CMK (cell line): ENCODE results near the gene RAET1E.
"Not testable (repeated sequence)": the region's sequence is repeated elsewhere in the genome, so short reads cannot be mapped to it uniquely, and the experiment has no call there.

ENCODE experiments used
- DNase-seq: peaks from one replicate; pipeline ENCODE4 v3.0.0-alpha.2; 2010; ENCODE audit warnings: low read depth

The RAET1E gene

DNA sequence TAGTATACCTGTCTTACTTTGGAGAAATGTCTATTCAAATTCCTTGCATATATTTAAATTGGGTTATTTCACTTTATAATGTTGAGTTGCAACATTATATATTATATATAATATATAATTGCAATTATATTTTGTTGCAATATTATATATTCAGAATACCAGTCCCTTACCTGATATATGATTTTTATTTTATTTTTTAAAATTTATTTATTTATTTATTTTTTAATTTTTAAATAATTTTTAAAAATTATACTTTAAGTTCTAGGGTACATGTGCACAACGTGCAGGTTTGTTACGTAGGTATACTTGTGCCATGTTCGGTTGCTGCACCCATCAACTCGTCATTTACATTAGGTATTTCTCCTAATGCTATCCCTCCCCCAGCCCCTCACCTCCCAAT, 29.1 kb upstream of the RAET1E start:
- not testable (repeated sequence) for DNase-seq

DNA sequence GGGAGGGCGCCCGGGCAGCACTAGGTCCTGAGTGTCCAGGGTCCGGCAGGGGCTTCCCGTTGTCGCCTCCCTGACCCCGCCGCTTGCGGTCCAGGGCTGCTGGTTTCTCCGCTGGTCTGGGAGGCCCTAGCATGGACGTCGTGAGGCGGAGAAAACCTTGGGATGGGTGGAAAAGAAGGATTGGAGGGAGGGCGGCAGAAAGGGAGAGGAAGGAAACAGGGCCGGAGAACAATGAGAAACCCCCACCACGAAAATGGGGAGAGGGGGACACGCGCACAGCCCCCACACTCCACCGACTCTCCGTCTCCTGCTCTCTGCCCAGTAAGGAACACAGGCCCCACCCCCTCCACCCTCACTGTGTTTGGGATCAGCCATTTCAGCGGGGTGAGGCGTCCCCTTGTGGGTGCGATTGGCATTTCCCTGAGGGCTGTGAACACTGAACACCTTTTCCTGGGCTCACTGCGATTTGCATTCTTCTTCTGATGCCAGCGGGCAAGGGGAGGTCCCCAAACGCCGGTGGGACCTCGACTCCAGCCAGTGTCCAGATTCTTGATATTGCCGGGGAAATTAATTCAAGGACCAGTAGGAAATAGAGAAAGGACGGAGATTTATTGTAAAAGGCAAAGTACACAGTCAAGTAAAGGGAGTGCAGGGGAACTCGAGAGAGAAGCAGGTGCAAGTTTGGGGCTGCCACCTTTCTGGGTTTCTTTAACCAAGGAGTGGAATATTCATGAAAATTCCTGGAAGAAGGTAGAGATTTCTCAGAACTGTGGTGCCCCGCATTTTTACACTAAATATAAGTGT, 28.3 kb upstream of the RAET1E start:
- DNase-seq = peak; percentile 38

DNA sequence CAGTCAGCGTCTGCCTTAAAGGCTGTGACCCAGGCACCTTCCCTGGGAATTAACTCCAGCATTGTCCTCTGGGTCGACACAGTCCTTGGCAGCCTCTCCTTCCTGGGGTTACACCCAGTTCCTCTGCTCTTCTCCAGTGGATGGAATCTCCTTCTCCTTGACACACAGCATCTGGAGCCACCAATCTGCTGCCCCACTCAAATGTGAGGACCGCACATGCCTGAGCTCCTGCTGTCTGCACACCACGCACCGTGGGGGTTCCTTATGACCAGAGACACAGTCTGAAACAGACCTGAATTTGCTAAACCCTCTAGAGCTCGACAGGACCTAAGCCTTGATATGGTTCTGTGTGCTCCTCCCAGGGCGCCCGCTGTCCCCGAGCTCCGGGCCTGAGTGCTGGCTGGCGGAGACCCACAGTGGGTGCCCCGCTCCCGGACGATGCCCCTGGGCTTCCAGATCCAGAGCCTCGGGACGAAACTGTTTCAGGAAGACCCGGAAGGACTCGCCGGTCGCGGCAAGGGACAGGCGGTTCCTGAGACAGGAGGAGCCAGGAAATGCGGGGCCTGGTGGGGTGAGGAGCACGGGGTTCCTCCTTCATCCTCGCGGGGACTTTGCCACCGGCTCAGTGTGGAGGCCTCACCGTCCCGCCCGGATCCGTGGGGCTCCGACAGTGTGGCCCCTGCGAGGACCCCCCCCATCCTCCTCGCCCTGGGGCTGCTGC, 27.5 kb upstream of the RAET1E start:
- peak; percentile 14 for DNase-seq

DNA sequence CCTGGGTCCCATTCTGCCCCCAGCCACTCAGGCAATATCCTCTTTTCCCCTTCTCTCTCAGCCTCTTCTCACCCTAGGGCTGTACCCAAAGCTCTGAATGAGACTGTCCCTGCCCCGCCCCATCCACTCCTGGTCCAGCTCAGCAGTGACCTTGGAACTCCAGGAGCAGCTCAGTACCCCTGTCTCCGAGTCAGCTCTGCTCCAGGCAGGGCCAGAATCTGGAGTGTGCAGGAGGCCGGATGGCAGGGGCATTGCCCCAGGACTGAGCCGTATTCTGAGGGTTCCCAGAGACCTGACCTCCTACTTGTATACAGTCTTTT, 27.0 kb upstream of the RAET1E start:
- no peak for DNase-seq

DNA sequence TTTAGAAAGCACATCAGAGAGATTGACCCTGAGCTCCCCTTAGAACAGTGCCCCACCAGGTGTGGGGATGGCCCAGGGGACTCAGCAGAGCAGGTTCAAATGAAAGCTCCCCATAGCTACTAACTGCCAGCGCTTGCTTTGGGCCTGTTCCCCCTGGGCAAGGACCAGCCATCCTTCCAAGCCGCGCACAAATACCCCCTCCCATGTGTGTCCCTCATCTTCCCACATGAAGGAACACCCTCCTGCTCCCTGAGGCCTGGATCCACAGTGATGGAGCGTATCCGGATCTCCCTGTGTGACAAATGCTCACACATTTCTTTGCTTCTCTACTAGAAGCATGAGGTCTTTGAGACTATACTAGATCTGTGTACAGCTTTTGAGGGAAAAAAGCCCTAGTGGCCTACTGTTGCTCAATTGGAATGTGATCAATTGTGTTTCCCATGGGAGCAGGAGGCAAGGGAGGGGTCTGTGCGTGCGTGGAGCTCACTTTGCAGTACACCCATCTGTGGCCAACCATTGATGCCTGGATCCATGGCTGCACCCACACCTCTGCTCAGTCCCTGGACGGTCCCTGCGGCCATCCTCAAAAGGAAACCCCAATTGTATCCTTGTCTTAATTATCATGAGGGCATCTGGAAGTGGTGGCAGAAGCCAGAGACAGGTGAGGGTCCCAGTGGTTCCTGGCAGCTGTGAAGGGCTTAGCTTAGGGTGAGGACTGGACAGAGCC, 26.5 kb upstream of the RAET1E start:
- no peak for DNase-seq

DNA sequence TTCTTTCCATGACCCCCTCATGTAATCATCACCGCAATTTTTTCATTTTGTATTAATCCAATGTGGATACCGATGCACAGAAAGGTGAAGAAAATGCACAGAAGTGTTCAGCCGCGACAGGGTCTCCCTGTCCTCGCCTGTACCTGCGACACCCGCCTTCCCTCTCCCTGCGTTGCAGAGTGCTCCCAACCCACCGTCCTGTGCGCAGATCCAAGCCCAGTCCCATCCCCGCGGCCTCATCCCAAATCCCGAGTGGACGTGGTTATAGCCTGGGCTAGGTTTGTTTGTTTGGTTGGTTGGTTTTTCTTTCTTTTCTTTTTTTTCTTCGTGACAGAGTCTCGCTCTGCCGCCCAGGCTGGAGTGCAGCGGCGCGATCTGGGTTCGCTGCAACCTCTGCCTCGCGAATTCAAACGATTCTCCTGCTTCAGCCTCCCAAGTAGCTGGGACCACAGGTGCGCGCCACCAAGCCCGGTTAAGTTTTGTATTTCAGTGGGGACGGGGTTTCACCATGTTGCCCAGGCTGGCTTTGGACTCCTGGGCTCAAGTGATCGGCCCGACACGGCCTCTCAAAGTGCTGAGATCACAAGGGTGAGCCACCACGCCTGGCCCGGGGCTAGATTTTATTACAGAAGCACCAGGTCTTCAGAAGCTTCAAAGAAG, 25.5 kb upstream of the RAET1E start:
- no peak for DNase-seq

DNA sequence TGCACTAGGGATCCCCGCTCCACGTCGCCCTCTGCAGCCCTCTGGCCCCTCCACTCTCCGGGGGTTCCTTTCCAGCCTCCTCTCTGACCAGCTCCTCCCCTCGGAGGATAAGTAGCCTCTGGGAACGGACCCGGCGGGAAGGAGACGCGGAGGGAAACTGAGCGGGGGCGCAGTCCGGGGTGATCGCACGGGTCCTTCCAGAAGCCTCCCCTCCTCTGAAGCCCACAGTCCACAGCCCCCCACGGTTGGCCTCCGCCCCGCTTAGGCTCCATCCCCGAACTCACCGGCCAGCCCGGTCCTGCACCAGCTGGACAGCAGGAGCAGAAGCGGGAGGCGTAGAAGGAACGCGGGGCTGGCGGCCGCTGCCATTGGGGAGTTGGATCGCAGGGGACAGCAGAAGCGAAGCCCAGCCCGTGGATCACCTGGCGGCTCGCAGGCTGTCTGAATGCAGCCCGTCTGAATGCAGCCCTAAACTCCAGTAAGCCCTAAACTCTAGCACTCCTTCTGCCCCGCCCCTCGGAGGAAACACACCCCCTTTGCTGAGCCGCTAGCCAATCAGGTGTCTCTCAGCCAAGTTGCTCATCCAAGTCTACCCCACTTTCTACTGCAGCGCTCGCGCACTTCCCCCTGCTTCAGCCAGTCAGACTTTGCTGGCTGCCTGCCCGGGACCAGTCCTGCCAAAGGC, 24.9 kb upstream of the RAET1E start, which contains the start of gene RAET1G:
Gene RAET1G (minus strand): TSS at position 480 of the 685 bp plus-strand sequence. CDS start 111 bp downstream, at position 369.
- no peak for DNase-seq

DNA sequence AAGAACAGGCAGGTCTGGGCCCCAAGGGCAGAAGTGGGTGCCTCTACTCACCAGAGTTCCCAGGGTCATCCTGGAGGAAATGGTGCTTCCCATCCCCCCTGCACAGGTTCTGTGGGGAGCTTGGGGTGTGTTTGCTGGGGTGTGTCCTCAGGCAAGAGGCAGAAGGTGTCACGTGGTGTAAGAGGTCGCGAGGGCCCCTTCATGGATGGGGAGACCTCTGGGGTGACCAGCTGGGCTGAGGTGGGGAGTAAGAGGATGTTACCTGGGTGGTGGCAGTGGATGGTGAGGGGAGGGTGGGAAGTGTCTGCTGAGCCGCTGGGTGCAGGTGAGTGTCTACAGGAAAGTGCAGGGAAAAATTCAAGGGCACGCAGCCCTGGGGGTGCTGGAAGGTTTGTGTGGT, 24.2 kb upstream of the RAET1E start:
- not testable (repeated sequence) for DNase-seq

DNA sequence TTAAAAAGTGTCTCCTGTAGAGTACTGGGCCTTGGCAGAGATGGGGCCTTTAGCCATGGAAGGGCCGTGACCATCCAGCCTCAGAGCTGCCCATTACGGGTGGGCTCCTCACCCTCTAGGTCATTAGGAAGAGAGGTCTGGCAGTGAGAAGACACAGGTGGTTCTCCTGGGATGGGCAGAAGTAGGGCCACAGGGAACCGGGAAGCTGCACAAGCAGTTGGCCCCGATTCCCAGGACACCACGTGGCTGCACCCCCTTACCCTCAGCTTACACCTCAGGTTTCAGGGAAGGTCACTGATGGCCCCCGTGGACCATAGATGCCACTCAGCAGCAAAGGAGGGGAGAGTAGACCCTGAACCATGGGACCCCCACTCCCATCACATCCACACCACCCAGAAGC, 23.4 kb upstream of the RAET1E start:
- DNase-seq = no peak

DNA sequence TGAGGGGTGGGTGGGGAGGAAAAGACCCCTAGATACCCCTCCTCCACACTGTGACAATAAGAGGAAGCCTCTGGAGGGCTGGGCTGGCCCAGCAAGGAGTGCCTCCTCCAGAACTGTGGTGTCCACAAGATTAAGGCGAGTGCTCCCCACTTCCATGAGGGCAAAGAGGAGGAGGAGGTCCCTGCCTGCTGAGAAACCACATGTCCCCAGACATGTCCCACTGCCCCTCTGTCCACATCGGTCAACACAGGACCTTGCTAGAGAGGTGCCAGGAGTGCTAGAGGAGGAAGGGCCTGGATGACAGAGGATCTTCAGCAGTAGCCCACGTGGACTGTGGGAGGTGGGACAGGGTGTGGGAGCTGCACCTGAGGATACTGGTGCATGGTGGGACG, 21.9 kb upstream of the RAET1E start:
- no peak for DNase-seq

DNA sequence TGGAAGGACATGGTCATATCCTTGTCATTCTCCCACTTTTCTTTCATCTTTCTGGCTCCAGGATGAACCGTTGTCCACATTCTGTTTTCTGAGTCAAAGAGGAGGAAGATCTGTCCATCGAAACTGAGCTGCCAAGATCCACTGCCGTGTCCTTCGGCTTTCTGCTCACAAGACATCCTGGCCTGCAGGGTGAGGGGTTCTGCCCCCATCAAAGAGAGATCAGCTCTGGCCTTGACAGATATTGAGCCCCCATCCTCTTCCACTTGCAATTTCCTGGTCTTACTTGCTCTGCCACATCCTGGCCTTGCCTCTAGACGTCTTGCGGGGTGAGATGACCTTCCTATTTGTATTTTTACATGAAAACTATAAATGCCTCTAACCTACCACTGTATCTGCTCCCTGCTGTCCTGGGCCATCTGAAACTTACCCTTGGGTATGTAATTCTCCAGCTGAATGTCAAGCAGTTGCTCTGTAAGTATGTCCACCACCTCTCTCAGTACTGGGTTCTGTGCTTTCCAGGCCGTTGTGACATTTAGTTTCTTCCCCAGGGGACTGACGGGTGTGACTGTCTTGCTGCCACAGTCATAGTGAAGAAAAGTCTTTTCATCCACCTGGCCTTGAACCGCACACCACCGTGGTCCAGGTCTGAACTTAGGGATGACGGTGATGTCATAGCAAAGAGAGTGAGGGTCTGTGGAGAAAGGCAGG, 21.4 kb upstream of the RAET1E start:
- not testable (repeated sequence) for DNase-seq

DNA sequence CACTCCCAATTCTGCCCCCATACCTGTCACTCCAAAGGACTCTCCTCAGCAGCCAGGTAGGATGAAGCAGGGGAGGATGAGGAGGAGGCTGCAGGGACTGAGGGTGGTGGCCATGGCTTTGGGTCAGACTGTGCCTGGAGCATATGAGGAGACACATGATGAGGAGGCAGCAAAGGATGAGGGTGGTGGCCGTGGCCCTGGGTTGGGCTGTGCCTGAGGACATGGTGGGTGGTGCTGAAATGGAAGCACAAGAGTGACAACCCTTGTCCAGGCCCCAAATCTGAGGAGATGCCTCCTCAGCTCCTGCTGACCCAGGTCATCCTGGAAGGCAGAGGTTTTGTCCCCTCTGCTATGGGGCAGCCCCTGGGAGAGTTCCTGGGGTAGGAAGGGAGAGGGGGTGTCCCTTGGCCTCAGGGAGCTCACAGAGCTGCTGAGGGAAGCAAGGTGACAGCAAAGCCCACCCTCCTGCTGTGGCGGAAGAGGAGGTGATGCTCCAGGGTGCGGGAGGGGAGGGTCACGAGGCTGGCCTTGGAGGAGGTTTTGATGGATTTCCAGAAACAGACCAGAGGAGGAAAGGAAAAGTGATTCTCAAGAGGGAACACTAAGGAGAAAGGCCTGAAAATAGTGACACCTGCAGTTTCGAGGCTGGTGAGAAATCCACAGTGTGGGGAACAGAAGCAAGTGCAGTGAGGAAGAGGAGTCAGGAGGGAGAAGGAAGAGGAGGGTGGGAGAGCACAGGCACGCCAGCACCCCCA, 20.4 kb upstream of the RAET1E start:
- DNase-seq = no peak

DNA sequence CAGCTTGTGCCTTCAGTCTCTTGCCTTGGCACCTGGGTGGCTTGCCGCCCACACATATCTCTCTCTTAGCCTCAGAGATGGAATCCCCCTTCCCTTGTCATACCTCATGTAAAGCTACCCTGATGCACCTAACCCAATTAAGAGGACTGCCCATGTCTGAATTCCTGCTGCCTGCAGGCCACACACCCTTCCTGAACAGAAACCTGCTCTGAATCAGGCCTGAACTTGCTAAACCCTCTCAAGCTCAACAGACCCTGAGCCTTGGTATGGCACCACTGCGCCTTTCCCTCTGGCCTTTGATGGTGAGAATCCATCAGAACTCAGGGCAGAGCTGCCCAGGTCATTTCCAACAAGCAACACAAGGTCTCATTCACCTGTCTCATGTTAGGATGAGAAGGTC, 19.8 kb upstream of the RAET1E start:
- no peak for DNase-seq

DNA sequence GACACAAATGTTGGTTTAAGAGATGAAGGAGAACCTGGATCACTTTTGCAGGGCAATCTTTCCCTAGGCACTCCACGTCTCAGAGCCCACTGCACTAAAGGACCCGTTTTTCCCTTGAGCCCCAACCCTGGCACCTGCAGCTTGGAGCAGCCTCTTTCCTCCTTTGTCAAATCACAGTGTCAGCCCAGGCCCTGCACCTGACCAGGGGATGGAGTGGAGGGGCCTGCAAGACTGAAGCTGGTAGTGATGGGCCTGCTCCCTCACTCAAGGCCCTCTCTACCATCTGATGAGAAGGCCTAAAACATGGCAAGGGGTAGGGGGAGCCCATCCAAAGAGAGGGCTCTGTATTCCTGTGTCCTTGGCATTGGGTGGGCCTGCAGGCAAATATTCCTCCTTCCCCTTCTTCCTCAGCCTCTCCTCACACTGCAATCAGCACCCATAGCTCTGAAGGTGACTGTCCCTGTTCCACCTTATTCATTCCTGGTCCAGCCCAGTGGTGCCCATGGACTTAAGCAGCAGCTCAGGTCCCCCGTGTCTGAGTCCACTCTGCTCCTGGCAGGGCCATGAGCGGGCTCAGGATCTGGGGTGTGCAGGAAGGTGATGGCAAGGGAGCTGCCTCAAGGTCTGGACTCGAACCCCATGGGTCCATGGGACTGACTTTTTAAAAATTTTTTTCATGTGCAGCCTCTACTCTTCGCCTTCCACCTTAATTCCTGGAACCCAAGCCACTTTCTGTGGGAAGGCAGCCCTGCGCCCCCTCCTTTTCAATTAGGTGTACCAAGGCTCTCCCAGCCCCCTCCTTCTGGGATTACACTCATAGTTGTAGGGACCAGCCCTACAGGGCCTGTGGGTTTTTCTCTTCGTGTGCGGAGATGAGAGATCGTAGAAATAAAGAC, 18.3 kb upstream of the RAET1E start:
- DNase-seq = no peak

DNA sequence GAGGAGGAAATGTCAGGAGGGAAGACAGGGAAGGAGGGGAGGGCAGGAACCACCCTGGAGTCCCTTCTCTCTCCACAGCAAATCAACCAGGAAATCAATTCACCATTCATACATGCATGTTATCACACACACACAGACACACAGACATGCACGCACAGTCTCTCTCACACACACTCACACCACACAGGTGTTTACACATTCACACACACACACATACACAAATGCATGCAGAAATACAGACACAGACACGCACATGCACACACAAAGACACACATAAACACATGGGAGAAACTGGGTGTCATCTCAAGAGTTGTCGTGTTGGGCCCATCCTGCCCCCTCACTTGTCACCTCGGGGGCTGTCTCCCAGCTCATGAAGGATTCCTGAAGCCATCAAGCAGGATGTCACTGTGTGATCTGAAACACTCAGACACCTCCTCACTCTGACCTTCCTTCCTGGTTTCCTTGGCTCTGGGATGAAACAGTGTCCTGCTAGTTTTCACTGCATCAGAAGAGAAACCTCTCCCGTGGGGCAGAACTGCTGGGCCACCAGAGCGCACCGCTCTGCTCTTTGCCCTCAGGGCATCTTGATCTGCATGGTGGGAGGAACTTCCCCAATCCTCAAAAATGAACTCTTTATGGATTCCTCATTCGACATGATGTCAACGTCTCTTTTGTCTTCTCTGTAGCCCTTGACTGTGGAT, 15.8 kb upstream of the RAET1E start:
- no peak for DNase-seq

DNA sequence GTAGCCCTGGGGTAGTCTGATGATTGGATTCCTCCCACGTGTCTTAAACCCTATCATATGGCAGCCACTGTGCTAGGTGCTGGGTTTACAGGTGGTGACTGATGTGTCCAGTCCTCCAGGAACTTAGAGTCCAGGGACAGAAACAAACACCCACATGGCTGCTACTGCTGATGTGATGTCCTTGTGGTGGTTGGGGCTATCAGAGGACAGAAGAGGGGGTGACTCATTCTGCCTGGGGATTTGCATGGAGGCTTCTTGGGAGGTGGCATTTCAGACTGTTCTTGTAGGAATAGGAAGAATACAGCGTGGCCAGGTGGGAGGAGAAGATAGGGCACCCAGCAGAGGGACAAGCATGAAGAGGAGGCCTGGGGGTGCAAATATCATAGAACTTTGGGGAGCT, 15.2 kb upstream of the RAET1E start:
- DNase-seq = no peak

DNA sequence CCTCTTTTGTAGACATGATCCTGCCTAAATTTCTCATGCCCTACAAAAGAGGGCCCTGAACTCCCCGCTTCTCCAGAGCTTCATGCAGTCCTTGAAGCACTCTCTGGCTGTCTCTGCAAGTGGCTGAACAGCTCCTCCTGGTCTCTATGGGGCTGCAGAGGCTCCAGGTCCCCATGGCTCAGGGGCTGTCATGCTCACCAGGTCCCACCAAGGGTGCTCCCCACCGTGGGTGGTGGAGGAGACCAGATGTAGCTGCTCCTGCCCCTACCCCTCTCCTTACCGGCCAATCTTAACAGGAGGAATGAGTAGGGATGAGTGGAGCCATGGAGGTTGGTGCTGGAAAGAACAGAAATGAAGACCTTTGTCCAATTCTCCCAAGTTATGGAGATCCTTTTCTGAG, 14.8 kb upstream of the RAET1E start:
- not testable (repeated sequence) for DNase-seq

DNA sequence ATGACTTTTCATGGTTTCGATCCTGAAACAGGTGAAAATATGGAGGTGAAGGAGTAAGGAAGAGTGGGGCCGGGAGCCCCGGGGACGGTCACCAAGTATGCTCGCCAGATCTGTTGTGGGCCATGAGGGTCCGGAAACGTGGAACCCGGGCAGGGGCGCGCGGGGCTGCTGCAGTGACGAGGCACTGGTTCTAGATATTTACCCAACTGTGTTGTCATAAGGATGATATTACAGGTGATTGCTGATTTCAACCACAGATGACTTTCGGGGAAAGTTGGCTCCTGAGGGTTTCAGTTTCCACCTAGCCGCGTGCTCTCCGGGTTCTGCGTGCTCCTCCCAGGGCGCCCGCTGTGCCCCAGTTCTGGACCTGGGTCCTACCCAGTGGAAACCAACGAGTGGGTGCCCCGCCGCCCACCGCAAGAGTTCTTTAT, 12.8 kb upstream of the RAET1E start:
- no peak for DNase-seq
